Parathyroid adenoma (tissue), 2 donors: ENCODE measurements around the gene IZUMO4.

Experiments used
- H2AFZ ChIP-seq: fragments of 300-600 bp; sonication (generic); one replicate; pipeline ENCODE4 v1.7.0; 2017; ENCODE audit warnings: antibody characterized with exemption, mild to moderate bottlenecking
- H3K27ac ChIP-seq: fragments of 300-600 bp; sonication (generic); one replicate; pipeline ENCODE4 v1.7.0; 2017
- H3K27me3 ChIP-seq: fragments of 300-600 bp; sonication (generic); one replicate; pipeline ENCODE4 v1.7.0; 2017; ENCODE audit warnings: low read length; ENCODE audit not compliant: control insufficient read depth, insufficient read depth
- H3K36me3 ChIP-seq: fragments of 300-600 bp; sonication (generic); one replicate; pipeline ENCODE4 v1.7.0; 2017; ENCODE audit warnings: low read length; ENCODE audit not compliant: control insufficient read depth, insufficient read depth
- H3K4me1 ChIP-seq: fragments of 300-600 bp; sonication (generic); one replicate; pipeline ENCODE4 v1.7.0; 2017; ENCODE audit warnings: control low read depth
- H3K4me2 ChIP-seq: fragments of 300-600 bp; sonication (generic); one replicate; pipeline ENCODE4 v1.7.0; 2017; ENCODE audit warnings: low read length
- H3K4me3 ChIP-seq: fragments of 300-600 bp; sonication (generic); one replicate; pipeline ENCODE4 v1.7.0; 2017; ENCODE audit warnings: low read depth, low read length
- H3K79me2 ChIP-seq: fragments of 300-600 bp; sonication (generic); one replicate; pipeline ENCODE4 v1.7.0; 2017; ENCODE audit warnings: control low read depth
- H3K9ac ChIP-seq: fragments of 300-600 bp; sonication (generic); one replicate; pipeline ENCODE4 v1.7.0; 2017; ENCODE audit warnings: mild to moderate bottlenecking
- H3K9me3 ChIP-seq: fragments of 300-600 bp; sonication (generic); one replicate; pipeline ENCODE4 v1.7.0; 2017; ENCODE audit warnings: low read length; ENCODE audit not compliant: control insufficient read depth
- TF ChIP-seq, protein P1 (sequence below): fragments of 300-600 bp; sonication (generic); IDR thresholded peaks from one replicate; pipeline ENCODE4 v1.7.0; 2017; ENCODE audit warnings: antibody characterized with exemption, mild to moderate bottlenecking
- donor health status: primary hyperparathyroidism.

Gene IZUMO4, protein sequence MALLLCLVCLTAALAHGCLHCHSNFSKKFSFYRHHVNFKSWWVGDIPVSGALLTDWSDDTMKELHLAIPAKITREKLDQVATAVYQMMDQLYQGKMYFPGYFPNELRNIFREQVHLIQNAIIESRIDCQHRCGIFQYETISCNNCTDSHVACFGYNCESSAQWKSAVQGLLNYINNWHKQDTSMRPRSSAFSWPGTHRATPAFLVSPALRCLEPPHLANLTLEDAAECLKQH

DNA sequence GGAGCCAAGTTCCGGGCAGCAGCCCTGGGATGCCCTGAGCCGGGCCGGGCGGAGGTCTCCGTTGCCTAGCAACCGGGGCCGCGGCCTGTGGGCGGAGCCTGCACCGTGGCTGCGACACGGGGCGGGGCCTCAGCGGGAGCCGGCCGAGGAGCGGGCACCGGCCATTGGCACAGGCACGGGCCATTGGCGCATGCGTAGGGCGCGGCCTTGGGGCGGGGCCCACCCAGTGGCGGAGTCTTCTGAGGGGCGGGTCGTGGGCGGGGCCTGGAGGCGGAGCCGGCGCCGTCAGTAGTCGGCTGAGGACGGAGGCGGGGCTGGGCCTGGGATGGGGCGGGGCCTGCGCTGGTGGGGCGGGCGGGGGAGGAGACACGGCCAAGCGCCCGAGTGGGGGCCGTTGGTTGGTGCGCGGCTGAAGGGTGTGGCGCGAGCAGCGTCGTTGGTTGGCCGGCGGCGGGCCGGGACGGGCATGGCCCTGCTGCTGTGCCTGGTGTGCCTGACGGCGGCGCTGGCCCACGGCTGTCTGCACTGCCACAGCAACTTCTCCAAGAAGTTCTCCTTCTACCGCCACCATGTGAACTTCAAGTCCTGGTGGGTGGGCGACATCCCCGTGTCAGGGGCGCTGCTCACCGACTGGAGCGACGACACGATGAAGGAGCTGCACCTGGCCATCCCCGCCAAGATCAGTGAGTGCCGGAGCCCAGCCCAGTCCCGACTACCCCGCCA, at the start of gene IZUMO4:
TSS of gene IZUMO4 (plus strand) at position 436 of the 723 bp plus-strand sequence. CDS start at position 467, 31 bp downstream.
- Histone ChIP-seq H3K4me3 (peak within 1 kb of the TSS; percentile 91), H3K4me2 (peak within 1 kb of the TSS; percentile 81), H3K36me3 (no peaks in the 10 kb centered on the region), H3K27ac (peak within 1 kb of the TSS; percentile 85), H3K79me2 (peaks cover 10% of the 10 kb centered on the region), H3K27me3 (no peaks in the 10 kb centered on the region), H3K9ac (peak within 1 kb of the TSS; percentile 17), H3K9me3 (no peaks in the 10 kb centered on the region), H3K4me1 (no peaks in the 10 kb centered on the region), H2AFZ (peak within 1 kb of the TSS; percentile 87)
- TF ChIP-seq, protein P1, sequence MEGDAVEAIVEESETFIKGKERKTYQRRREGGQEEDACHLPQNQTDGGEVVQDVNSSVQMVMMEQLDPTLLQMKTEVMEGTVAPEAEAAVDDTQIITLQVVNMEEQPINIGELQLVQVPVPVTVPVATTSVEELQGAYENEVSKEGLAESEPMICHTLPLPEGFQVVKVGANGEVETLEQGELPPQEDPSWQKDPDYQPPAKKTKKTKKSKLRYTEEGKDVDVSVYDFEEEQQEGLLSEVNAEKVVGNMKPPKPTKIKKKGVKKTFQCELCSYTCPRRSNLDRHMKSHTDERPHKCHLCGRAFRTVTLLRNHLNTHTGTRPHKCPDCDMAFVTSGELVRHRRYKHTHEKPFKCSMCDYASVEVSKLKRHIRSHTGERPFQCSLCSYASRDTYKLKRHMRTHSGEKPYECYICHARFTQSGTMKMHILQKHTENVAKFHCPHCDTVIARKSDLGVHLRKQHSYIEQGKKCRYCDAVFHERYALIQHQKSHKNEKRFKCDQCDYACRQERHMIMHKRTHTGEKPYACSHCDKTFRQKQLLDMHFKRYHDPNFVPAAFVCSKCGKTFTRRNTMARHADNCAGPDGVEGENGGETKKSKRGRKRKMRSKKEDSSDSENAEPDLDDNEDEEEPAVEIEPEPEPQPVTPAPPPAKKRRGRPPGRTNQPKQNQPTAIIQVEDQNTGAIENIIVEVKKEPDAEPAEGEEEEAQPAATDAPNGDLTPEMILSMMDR, result peak; percentile 52

DNA sequence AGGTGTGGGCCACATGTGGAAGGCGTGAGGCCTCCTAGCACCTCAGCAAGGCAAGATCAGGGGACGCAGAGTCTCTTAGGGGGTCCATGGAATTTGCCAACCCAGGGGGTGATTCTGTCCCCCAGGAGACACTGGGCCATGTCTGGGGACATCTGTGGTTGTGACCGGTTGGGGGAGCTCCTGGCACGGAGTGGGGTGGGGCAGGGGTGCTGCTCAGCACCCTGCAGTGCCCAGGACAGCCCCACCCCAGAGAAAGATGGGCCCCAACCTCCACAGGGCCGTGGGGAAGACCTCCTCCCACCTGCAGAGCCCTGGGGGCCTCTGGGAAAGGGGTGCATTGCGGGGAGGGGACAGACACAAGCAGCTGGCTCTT, 49.7 kb upstream of the IZUMO4 start:
- peaks cover 38% of the 10 kb centered on the region for H3K4me1 ChIP-seq
- H3K9ac ChIP-seq, result no peak overlapping the region
- no peaks in the 10 kb centered on the region for H3K9me3 ChIP-seq
- H3K36me3 ChIP-seq, result no peaks in the 10 kb centered on the region
- H3K4me3 ChIP-seq, result no peak overlapping the region
- H2AFZ ChIP-seq, result no peak overlapping the region
- TF ChIP-seq, protein P1, result no peak
- H3K27ac ChIP-seq, result no peak overlapping the region
- H3K79me2 ChIP-seq, result peaks cover 36% of the 10 kb centered on the region
- H3K4me2 ChIP-seq, result no peak overlapping the region
- no peaks in the 10 kb centered on the region for H3K27me3 ChIP-seq

DNA sequence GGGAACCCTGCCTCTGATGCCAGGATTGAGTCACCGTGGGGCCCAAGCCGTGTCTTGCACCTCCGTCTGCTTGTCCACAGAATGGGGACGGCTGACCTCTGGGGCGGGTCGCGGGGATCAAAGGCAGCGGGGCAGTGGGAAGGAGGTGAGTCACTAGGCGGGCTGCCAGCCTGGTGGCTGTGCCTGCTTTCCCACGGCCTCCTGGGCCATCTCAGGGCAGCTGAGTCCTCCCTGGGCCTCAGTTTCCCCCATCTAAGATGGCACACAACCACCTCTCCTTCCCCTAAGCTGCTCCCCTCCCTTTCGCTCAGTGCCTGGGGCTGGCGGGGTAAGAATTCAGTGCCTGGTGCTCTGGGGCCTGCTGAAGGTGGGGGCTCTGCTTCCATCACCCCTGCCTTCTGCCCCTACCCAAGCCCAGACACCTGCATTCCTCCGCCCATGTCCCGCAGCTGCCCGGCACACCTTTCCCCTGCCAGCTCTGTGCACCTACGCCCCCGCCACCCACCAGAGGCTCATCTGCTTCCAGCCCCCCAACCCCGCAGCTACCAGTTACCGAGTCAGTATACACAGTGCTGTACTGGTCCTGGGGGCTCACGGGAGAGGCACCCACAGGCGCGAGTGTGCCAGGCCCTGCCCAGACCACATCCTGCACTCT, 49.1 kb upstream of the IZUMO4 start:
- Histone ChIP-seq H3K9ac (no peak overlapping the region), H3K9me3 (no peaks in the 10 kb centered on the region), H3K27ac (no peak overlapping the region), H3K36me3 (no peaks in the 10 kb centered on the region), H2AFZ (no peak overlapping the region), H3K27me3 (no peaks in the 10 kb centered on the region), H3K79me2 (peaks cover 36% of the 10 kb centered on the region), H3K4me3 (no peak overlapping the region), H3K4me1 (peaks cover 34% of the 10 kb centered on the region), H3K4me2 (peak overlapping the region; percentile 99)
- TF ChIP-seq, protein P1, result no peak

DNA sequence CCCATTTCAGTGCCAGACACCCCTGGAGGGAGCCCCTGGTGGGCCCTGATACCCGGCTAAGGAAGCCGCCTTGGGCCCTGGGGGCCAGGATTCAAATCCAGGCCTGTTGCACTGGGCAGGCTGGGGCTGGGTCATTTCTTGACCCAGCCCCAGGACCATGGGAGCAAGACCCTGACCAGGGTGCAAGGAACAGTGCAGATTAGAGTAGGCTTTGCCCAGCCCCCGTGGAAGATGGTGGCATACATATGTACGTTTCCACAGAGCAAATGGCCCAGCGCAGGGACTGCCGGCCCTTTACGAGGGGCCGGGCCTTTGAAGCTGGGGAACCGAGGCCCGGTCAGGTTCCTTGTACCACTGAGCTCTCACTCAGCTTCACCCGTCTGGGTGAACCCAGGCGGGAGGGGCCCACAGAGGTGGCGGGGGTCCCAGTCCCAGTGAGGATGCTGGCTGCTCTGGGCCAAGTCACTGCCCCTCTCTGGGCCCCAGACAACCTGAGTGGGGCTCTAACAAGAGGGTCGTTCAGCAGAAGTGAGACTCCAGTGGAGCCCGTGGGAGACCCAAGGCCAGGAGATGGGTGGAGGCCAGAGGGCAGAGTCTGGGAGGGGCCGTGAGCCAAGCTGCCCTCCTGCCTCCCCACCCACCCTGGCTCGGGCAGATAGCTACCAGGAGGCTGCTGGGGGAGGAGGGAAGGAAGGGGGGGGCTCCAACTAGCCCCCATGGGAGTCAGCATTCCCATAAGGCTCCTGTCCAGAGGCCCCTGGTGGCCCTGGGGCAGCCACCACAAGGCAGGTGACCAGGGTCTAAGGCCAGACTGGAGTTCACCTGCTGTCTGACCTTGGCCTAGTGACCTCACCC, 48.4 kb upstream of the IZUMO4 start:
- peak overlapping the region; percentile 74 for H3K27ac ChIP-seq
- H3K4me2 ChIP-seq, result peak overlapping the region; percentile 99
- H3K9ac ChIP-seq, result no peak overlapping the region
- peak overlapping the region; percentile 91 for H3K4me3 ChIP-seq
- no peaks in the 10 kb centered on the region for H3K9me3 ChIP-seq
- no peaks in the 10 kb centered on the region for H3K27me3 ChIP-seq
- no peak overlapping the region for H2AFZ ChIP-seq
- H3K36me3 ChIP-seq, result no peaks in the 10 kb centered on the region
- H3K4me1 ChIP-seq, result peaks cover 26% of the 10 kb centered on the region
- TF ChIP-seq, protein P1, result no peak
- peaks cover 36% of the 10 kb centered on the region for H3K79me2 ChIP-seq
